ENCODE data around the gene DAB2IP.

Gene DAB2IP

GRCh38 chr9:121675969-121676822, 24.8 kb downstream of the DAB2IP start:
- in situ Hi-C loops (cut with MboI; ENCODE audit: low pct_unique_long_range_greater_than_20kb, low sequenced_read_pairs), result no loop called here
- DNase-seq, result no peak

GRCh38 chr9:121676926-121677325, 25.5 kb downstream of the DAB2IP start:
- in situ Hi-C loops (cut with MboI; ENCODE audit: low pct_unique_long_range_greater_than_20kb, low sequenced_read_pairs), result no loop called here
- DNase-seq, result no peak

GRCh38 chr9:121678501-121679022, 27.1 kb downstream of the DAB2IP start:
- DNase-seq, result no peak
- in situ Hi-C loops (cut with MboI; ENCODE audit: low pct_unique_long_range_greater_than_20kb, low sequenced_read_pairs), result no loop called here

GRCh38 chr9:121679901-121680635, 28.6 kb downstream of the DAB2IP start:
- in situ Hi-C loops (cut with MboI; ENCODE audit: low pct_unique_long_range_greater_than_20kb, low sequenced_read_pairs), result no loop called here
- DNase-seq, result no peak

- no peak for DNase-seq
- in situ Hi-C loops (cut with MboI; ENCODE audit: low pct_unique_long_range_greater_than_20kb, low sequenced_read_pairs), result no loop called here
Observed at GRCh38 chr9:121681404-121681803, 30.0 kb downstream of the DAB2IP start.

- no peak for DNase-seq
- in situ Hi-C loops (cut with MboI; ENCODE audit: low pct_unique_long_range_greater_than_20kb, low sequenced_read_pairs), result no loop called here
Observed at GRCh38 chr9:121682201-121682600, 30.8 kb downstream of the DAB2IP start.

GRCh38 chr9:121682926-121683515, 31.6 kb downstream of the DAB2IP start:
- in situ Hi-C loops (cut with MboI; ENCODE audit: low pct_unique_long_range_greater_than_20kb, low sequenced_read_pairs), result no loop called here
- no peak for DNase-seq

GRCh38 chr9:121683652-121684051, 32.2 kb downstream of the DAB2IP start:
- in situ Hi-C loops (cut with MboI; ENCODE audit: low pct_unique_long_range_greater_than_20kb, low sequenced_read_pairs), result no loop called here
- no peak for DNase-seq

- in situ Hi-C loops (cut with MboI; ENCODE audit: low pct_unique_long_range_greater_than_20kb, low sequenced_read_pairs), result no loop called here
- peak; percentile 60 for DNase-seq
Observed at GRCh38 chr9:121684381-121685145, 33.1 kb downstream of the DAB2IP start.

- in situ Hi-C loops (cut with MboI; ENCODE audit: low pct_unique_long_range_greater_than_20kb, low sequenced_read_pairs), result no loop called here
Observed at GRCh38 chr9:121685146-121685794, 33.8 kb downstream of the DAB2IP start.

GRCh38 chr9:121685795-121686377, 34.5 kb downstream of the DAB2IP start:
- DNase-seq, result no peak
- in situ Hi-C loops (cut with MboI; ENCODE audit: low pct_unique_long_range_greater_than_20kb, low sequenced_read_pairs), result no loop called here

More at GRCh38 chr9:121685146-121685794, 33.8 kb downstream of the DAB2IP start:
- no peak for DNase-seq

GRCh38 chr9:121686930-121687541, 35.6 kb downstream of the DAB2IP start:
- DNase-seq, result peak; percentile 91
- in situ Hi-C loops (cut with MboI; ENCODE audit: low pct_unique_long_range_greater_than_20kb, low sequenced_read_pairs), result no loop called here

- in situ Hi-C loops (cut with MboI; ENCODE audit: low pct_unique_long_range_greater_than_20kb, low sequenced_read_pairs), result no loop called here
Observed at GRCh38 chr9:121688146-121688680, 36.8 kb downstream of the DAB2IP start.

GRCh38 chr9:121688681-121689080, 37.2 kb downstream of the DAB2IP start:
- no peak for DNase-seq
- in situ Hi-C loops (cut with MboI; ENCODE audit: low pct_unique_long_range_greater_than_20kb, low sequenced_read_pairs), result no loop called here

More at GRCh38 chr9:121688146-121688680, 36.8 kb downstream of the DAB2IP start:
- DNase-seq, result no peak

- no peak for DNase-seq
- in situ Hi-C loops (cut with MboI; ENCODE audit: low pct_unique_long_range_greater_than_20kb, low sequenced_read_pairs), result no loop called here
Observed at GRCh38 chr9:121689461-121690157, 38.2 kb downstream of the DAB2IP start.

- in situ Hi-C loops (cut with MboI; ENCODE audit: low pct_unique_long_range_greater_than_20kb, low sequenced_read_pairs), result no loop called here
- no peak for DNase-seq
Observed at GRCh38 chr9:121690316-121690715, 38.9 kb downstream of the DAB2IP start.

- in situ Hi-C loops (cut with MboI; ENCODE audit: low pct_unique_long_range_greater_than_20kb, low sequenced_read_pairs), result no loop called here
- no peak for DNase-seq
Observed at GRCh38 chr9:121690766-121691165, 39.3 kb downstream of the DAB2IP start.

Measured in KBM-7 (cell line).